Tibial nerve (tissue), 3 donors: ENCODE data around the gene MAN1A1.

Source experiments
- POLR2A ChIP-seq, 2 donors: fragments of 450-650 bp; IDR thresholded peaks; one replicate each; pipeline ENCODE4 v1.6.1; 2017; ENCODE audit warnings: antibody characterized with exemption in 2 of 2, mild to moderate bottlenecking in 2 of 2, moderate library complexity in 2 of 2
- TF ChIP-seq, protein P1 (sequence below), 5 experiments: fragments of 200-600 bp in 3 of 5; fragments of 450-650 bp in 2 of 5; sonication (generic) in 3 of 5; IDR thresholded peaks; one replicate each; pipeline ENCODE4 v1.5.1; 2016 to 2019; ENCODE audit warnings: antibody characterized with exemption in 5 of 5, mild to moderate bottlenecking in 3 of 5, moderate library complexity in 2 of 5

- TF ChIP-seq, protein P1, sequence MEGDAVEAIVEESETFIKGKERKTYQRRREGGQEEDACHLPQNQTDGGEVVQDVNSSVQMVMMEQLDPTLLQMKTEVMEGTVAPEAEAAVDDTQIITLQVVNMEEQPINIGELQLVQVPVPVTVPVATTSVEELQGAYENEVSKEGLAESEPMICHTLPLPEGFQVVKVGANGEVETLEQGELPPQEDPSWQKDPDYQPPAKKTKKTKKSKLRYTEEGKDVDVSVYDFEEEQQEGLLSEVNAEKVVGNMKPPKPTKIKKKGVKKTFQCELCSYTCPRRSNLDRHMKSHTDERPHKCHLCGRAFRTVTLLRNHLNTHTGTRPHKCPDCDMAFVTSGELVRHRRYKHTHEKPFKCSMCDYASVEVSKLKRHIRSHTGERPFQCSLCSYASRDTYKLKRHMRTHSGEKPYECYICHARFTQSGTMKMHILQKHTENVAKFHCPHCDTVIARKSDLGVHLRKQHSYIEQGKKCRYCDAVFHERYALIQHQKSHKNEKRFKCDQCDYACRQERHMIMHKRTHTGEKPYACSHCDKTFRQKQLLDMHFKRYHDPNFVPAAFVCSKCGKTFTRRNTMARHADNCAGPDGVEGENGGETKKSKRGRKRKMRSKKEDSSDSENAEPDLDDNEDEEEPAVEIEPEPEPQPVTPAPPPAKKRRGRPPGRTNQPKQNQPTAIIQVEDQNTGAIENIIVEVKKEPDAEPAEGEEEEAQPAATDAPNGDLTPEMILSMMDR (IDR thresholded peaks at IDR 0.05): no peak
- TF ChIP-seq POLR2A (IDR thresholded peaks at IDR 0.05): no peak
These were observed 139.0 kb downstream of the MAN1A1 start for GRCh38 chr6:119210596-119210995.
